Naive thymus-derived CD4-positive, alpha-beta T cell (primary cell): ENCODE measurements around the gene SMCHD1. TPM values are rescaled to one million over a fixed set of nuclear protein-coding genes. Genes with fewer than 3 reads are reported as not detected.
A peak's percentile ranks its signal among the peaks of the same experiment; 100 is the strongest.

Source experiments
- ATAC-seq: fragments of 150-1000 bp; cut with Tn5 transposase; 2 replicates; pipeline ENCODE4 v1.10.0; 2021; ENCODE audit warnings: mild to moderate bottlenecking, moderate library complexity
- CTCF ChIA-PET: fragments of 350-600 bp; sonication (Branson Sonifier 250); formaldehyde crosslinking; loops from one replicate; lab custom pipeline; 2021; ENCODE audit warnings: antibody characterized with exemption; lab: Charles Lee
- POLR2A ChIA-PET: fragments of 350-600 bp; sonication (Branson Sonifier 250); formaldehyde crosslinking; loops from one replicate; lab custom pipeline; 2021; ENCODE audit warnings: antibody characterized with exemption, inconsistent platforms; lab: Charles Lee
- DNase-seq, 9 donors: peaks; one replicate each; pipeline versions ENCODE4 v3.0.0 to v3.0.0-alpha.2; 2020 to 2022; ENCODE audit warnings: mixed read lengths in 1 of 9
- H3K27ac ChIP-seq: one replicate; pipeline ENCODE4 v1.7.0; 2013; ENCODE audit warnings: mild to moderate bottlenecking, low read depth, low read length, moderate library complexity
- H3K27me3 ChIP-seq, 2 donors: one replicate each; pipeline ENCODE4 v1.7.0; 2013; ENCODE audit warnings: low read length in 2 of 2, mild to moderate bottlenecking in 2 of 2, moderate library complexity in 2 of 2; ENCODE audit not compliant: control insufficient read depth in 2 of 2, insufficient read depth in 2 of 2
- H3K36me3 ChIP-seq, 3 experiments: 1 replicate in 2 of 3; 2 replicates in 1 of 3; pipeline ENCODE4 v1.7.0; 2013; ENCODE audit warnings: low read length in 3 of 3, mild to moderate bottlenecking in 3 of 3, moderate library complexity in 1 of 3; ENCODE audit not compliant: insufficient read depth in 3 of 3, control insufficient read depth in 2 of 3
- H3K4me1 ChIP-seq, 2 donors: one replicate each; pipeline ENCODE4 v1.7.0; 2013; ENCODE audit warnings: low read length in 2 of 2, mild to moderate bottlenecking in 2 of 2, moderate library complexity in 1 of 2; ENCODE audit not compliant: control insufficient read depth in 2 of 2, insufficient read depth in 2 of 2
- H3K4me3 ChIP-seq: 2 replicates; pipeline ENCODE4 v1.7.0; 2013; ENCODE audit warnings: mild to moderate bottlenecking, low read length
- H3K9me3 ChIP-seq, 3 experiments: 1 replicate in 2 of 3; 2 replicates in 1 of 3; pipeline ENCODE4 v1.7.0; 2013; ENCODE audit warnings: low read length in 3 of 3; ENCODE audit not compliant: control insufficient read depth in 2 of 3
- H3K27ac Mint-ChIP-seq, 9 donors: one replicate each; pipeline ENCODE4 v1.8.0; 2020 to 2022; ENCODE audit warnings: mixed read lengths in 9 of 9, mild to moderate bottlenecking in 8 of 9, moderate library complexity in 5 of 9, inconsistent platforms in 2 of 9
- H3K27me3 Mint-ChIP-seq, 5 donors: one replicate each; pipeline ENCODE4 v1.8.0; 2021 to 2022; ENCODE audit warnings: mixed read lengths in 5 of 5, mild to moderate bottlenecking in 1 of 5
- H3K36me3 Mint-ChIP-seq, 5 donors: one replicate each; pipeline ENCODE4 v1.8.0; 2020 to 2022; ENCODE audit warnings: mixed read lengths in 5 of 5, mild to moderate bottlenecking in 3 of 5, inconsistent platforms in 1 of 5
- H3K4me1 Mint-ChIP-seq, 7 donors: one replicate each; pipeline ENCODE4 v1.8.0; 2020 to 2022; ENCODE audit warnings: mixed read lengths in 7 of 7, mild to moderate bottlenecking in 3 of 7, inconsistent platforms in 1 of 7
- H3K4me3 Mint-ChIP-seq, 10 donors: one replicate each; pipeline ENCODE4 v1.8.0; 2020 to 2022; ENCODE audit warnings: mild to moderate bottlenecking in 10 of 10, mixed read lengths in 10 of 10, moderate library complexity in 6 of 10, inconsistent platforms in 2 of 10
- H3K9me3 Mint-ChIP-seq, 11 donors: one replicate each; pipeline ENCODE4 v1.8.0; 2020 to 2022; ENCODE audit warnings: mixed read lengths in 11 of 11, mild to moderate bottlenecking in 4 of 11, inconsistent platforms in 1 of 11, moderate library complexity in 1 of 11
- intact Hi-C, 2 donors: fragments of 100-400 bp; cut with micrococcal nuclease; formaldehyde crosslinking; loops; one replicate each; pipeline ENCODE4 v1.15.1; 2023
- polyA plus RNA-seq, 2 donors: library from polyadenylated mRNA; unstranded; fragments of 300-500 nt; fragmentation: Illumina TruSeq; gene quantifications; one replicate each; pipeline ENCODE4 v1.2.3, GENCODE V29; 2021
- total RNA-seq, 6 experiments: library from RNA in 5 of 6; stranded (reverse) in 5 of 6; gene quantifications; 1 replicate in 5 of 6; 2 replicates in 1 of 6; pipeline ENCODE4 v1.2.3 and lab custom pipeline; 2021 to 2026

SMCHD1 gene
- total and polyA plus RNA-seq, 7 experiments from 2014 or later, result 41.4 to 305 (median 234) TPM

GRCh38 chr18:2654169-2654927, 1.2 kb upstream of the SMCHD1 start:
- no peaks in the 10 kb centered on the region for H3K9me3 ChIP-seq
- no peak for DNase-seq
- peaks cover 19 to 31% of the 10 kb centered on the region in 2 donors for H3K4me1 ChIP-seq
- peaks cover 0 to 14% (median 3%) of the 10 kb centered on the region in 3 experiments for H3K36me3 ChIP-seq
- H3K27me3 ChIP-seq, result no peaks in the 10 kb centered on the region
- H3K27ac ChIP-seq, result peak overlapping the region; percentile 100
- H3K4me3 ChIP-seq, result peak overlapping the region; percentile 94
- CTCF ChIA-PET, result interaction anchor here (0.9 to 2.3 kb wide), 4 partner anchors 17 to 60 kb away, joined by 3 to 20 read pairs (median 8); no protein-coding TSS in a partner anchor
- no peaks in the 10 kb centered on the region for H3K9me3 Mint-ChIP-seq
- peaks cover 20 to 59% (median 43%) of the 10 kb centered on the region in 7 donors for H3K4me1 Mint-ChIP-seq
- H3K4me3 Mint-ChIP-seq, result peak overlapping the region; percentile 90 to 99 (median 94)
- intact Hi-C loops, result loop anchor here (1.0 to 2.0 kb wide), 2 partner anchors 13 to 592 kb away; partner anchors contain the start of gene MYL12A (in 1 of the 2)
- POLR2A ChIA-PET, result interaction anchor here (0.7 to 6.5 kb wide), 23 partner anchors 12 to 101 kb away, joined by 3 to 424 read pairs (median 7); partner anchors contain the start of genes METTL4 and NDC80
- peaks cover 0 to 17% (median 5%) of the 10 kb centered on the region in 5 donors for H3K36me3 Mint-ChIP-seq
- no peaks in the 10 kb centered on the region for H3K27me3 Mint-ChIP-seq
- H3K27ac Mint-ChIP-seq, result peak overlapping the region; percentile 83 to 99 (median 96)
- ATAC-seq, result no peak

- H3K4me1 ChIP-seq, result peaks cover 23 to 36% of the 10 kb centered on the region in 2 donors
- Mint-ChIP-seq H3K4me1 (peaks cover 23 to 64% (median 48%) of the 10 kb centered on the region in 7 donors), H3K4me3 (peak overlapping the region; percentile 90 to 99 (median 94)), H3K9me3 (no peaks in the 10 kb centered on the region), H3K27me3 (no peaks in the 10 kb centered on the region), H3K27ac (peak overlapping the region; percentile 83 to 99 (median 96)), H3K36me3 (peaks cover 0 to 18% (median 5%) of the 10 kb centered on the region in 5 donors)
- intact Hi-C loops, result loop anchor here (1.0 to 5.0 kb wide), 15 partner anchors 14 to 1843 kb away; partner anchors contain the start of genes METTL4 (in 2 of the 2), MYL12A (in 2 of the 2), NDC80 (in 2 of the 2) and LPIN2 (in 1 of the 2)
- POLR2A ChIA-PET, result interaction anchor here (0.7 to 6.3 kb wide), 20 partner anchors 10 to 406 kb away, joined by 3 to 424 read pairs (median 10); partner anchors contain the start of genes METTL4 and NDC80
- no peaks in the 10 kb centered on the region for H3K27me3 ChIP-seq
- peak in 8 of 9 donors; percentile 73 to 87 (median 84) for DNase-seq
- peak overlapping the region; percentile 100 for H3K27ac ChIP-seq
- peak overlapping the region; percentile 94 for H3K4me3 ChIP-seq
- peak; percentile 64 for ATAC-seq
- CTCF ChIA-PET, result interaction anchor here (1.4 to 2.3 kb wide), 3 partner anchors 18 to 84 kb away, joined by 4 to 20 read pairs (median 10); no protein-coding TSS in a partner anchor
- peaks cover 0 to 14% (median 3%) of the 10 kb centered on the region in 3 experiments for H3K36me3 ChIP-seq
- no peaks in the 10 kb centered on the region for H3K9me3 ChIP-seq
Observed at GRCh38 chr18:2654928-2655177, 673 bp upstream of the SMCHD1 start.

- CTCF ChIA-PET, result interaction anchor here (0.7 to 2.3 kb wide), 8 partner anchors 9 to 85 kb away, joined by 3 to 20 read pairs (median 4); no protein-coding TSS in a partner anchor
- Histone ChIP-seq H3K27me3 (no peaks in the 10 kb centered on the region), H3K4me1 (peaks cover 23 to 36% of the 10 kb centered on the region in 2 donors), H3K36me3 (peaks cover 3 to 14% (median 6%) of the 10 kb centered on the region in 3 experiments), H3K27ac (peak overlapping the region; percentile 100), H3K4me3 (peak overlapping the region; percentile 97), H3K9me3 (no peaks in the 10 kb centered on the region)
- no peak for DNase-seq
- Mint-ChIP-seq H3K9me3 (peaks cover 0 to 1% (median 0%) of the 10 kb centered on the region in 11 donors), H3K27me3 (no peaks in the 10 kb centered on the region), H3K36me3 (peaks cover 2 to 21% (median 8%) of the 10 kb centered on the region in 5 donors), H3K4me3 (peak overlapping the region; percentile 91 to 99 (median 95)), H3K4me1 (peaks cover 24 to 66% (median 51%) of the 10 kb centered on the region in 7 donors), H3K27ac (peak overlapping the region; percentile 84 to 97 (median 94))
- no peak for ATAC-seq
- intact Hi-C loops, result loop anchor here (1.0 to 5.0 kb wide), 16 partner anchors 15 to 1844 kb away; partner anchors contain the start of genes METTL4 (in 2 of the 2), MYL12A (in 2 of the 2), NDC80 (in 2 of the 2) and LPIN2 (in 1 of the 2)
- POLR2A ChIA-PET, result interaction anchor here (0.6 to 6.3 kb wide), 44 partner anchors 9 to 938 kb away, joined by 3 to 424 read pairs (median 5); partner anchors contain the start of genes METTL4, MYL12A and NDC80
Observed at GRCh38 chr18:2655954-2656236, 369 bp downstream of the SMCHD1 start.

- CTCF ChIA-PET, result interaction anchor here (0.6 to 2.3 kb wide), 12 partner anchors 10 to 86 kb away, joined by 3 to 20 read pairs (median 4); partner anchors contain the start of genes METTL4 and NDC80
- Mint-ChIP-seq H3K27ac (peak overlapping the region; percentile 84 to 98 (median 94)), H3K36me3 (peaks cover 5 to 24% (median 12%) of the 10 kb centered on the region in 5 donors)
Observed at GRCh38 chr18:2656237-2656980, 883 bp downstream of the SMCHD1 start.

GRCh38 chr18:2656981-2657512, 1.5 kb downstream of the SMCHD1 start:
- no peaks in the 10 kb centered on the region for H3K27me3 ChIP-seq
- H3K4me3 ChIP-seq, result peak overlapping the region; percentile 97
- ATAC-seq (no peak), DNase-seq (peak in 5 of 9 donors; percentile 52 to 74 (median 68))
- H3K36me3 ChIP-seq, result peaks cover 3 to 14% (median 7%) of the 10 kb centered on the region in 3 experiments
- H3K27ac ChIP-seq, result peak overlapping the region; percentile 100
- ChIA-PET POLR2A (interaction anchor here (0.5 to 6.3 kb wide), 30 partner anchors 8 to 791 kb away, joined by 3 to 424 read pairs (median 8); partner anchors contain the start of genes METTL4, MYL12A and NDC80), CTCF (interaction anchor here (0.6 to 2.3 kb wide), 8 partner anchors 14 to 86 kb away, joined by 3 to 10 read pairs (median 4); partner anchors contain the start of genes METTL4 and NDC80)
- Mint-ChIP-seq H3K36me3 (peaks cover 5 to 26% (median 12%) of the 10 kb centered on the region in 5 donors), H3K4me1 (peaks cover 26 to 65% (median 53%) of the 10 kb centered on the region in 7 donors), H3K4me3 (peak overlapping the region; percentile 91 to 99 (median 95)), H3K27me3 (no peaks in the 10 kb centered on the region), H3K9me3 (peaks cover 0 to 3% (median 0%) of the 10 kb centered on the region in 11 donors), H3K27ac (peak overlapping the region; percentile 84 to 98 (median 94))
- no peaks in the 10 kb centered on the region for H3K9me3 ChIP-seq
- H3K4me1 ChIP-seq, result peaks cover 23 to 32% of the 10 kb centered on the region in 2 donors
- intact Hi-C loops, result loop anchor here (1.0 to 5.0 kb wide), 7 partner anchors 35 to 1845 kb away; partner anchors contain the start of genes MYL12B (in 1 of the 2) and YES1 (in 1 of the 2)

More at GRCh38 chr18:2656237-2656980, 883 bp downstream of the SMCHD1 start:
- POLR2A ChIA-PET, result interaction anchor here (0.6 to 6.3 kb wide), 49 partner anchors 9 to 937 kb away, joined by 3 to 424 read pairs (median 5); partner anchors contain the start of genes METTL4, MYL12A and NDC80
- Histone ChIP-seq H3K4me1 (peaks cover 23 to 32% of the 10 kb centered on the region in 2 donors), H3K27me3 (no peaks in the 10 kb centered on the region), H3K27ac (peak overlapping the region; percentile 100), H3K4me3 (peak overlapping the region; percentile 97), H3K36me3 (peaks cover 3 to 14% (median 7%) of the 10 kb centered on the region in 3 experiments), H3K9me3 (no peaks in the 10 kb centered on the region)
- Mint-ChIP-seq H3K27me3 (no peaks in the 10 kb centered on the region), H3K9me3 (peaks cover 0 to 3% (median 0%) of the 10 kb centered on the region in 11 donors), H3K4me3 (peak overlapping the region; percentile 91 to 99 (median 95)), H3K4me1 (peaks cover 26 to 66% (median 51%) of the 10 kb centered on the region in 7 donors)
- ATAC-seq (peak; percentile 23), DNase-seq (peak in 7 of 9 donors; percentile 32 to 62 (median 54))
- intact Hi-C loops, result loop anchor here (1.0 to 5.0 kb wide), 6 partner anchors 36 to 1844 kb away; partner anchors contain the start of genes MYL12B (in 1 of the 2) and YES1 (in 1 of the 2)
